OCI-M2 (cell line): ENCODE results near the gene USP1.

Source experiments
- DNase-seq: peaks from one replicate; lab custom pipeline; 2025; ENCODE audit not compliant: unreplicated experiment; lab: John Stamatoyannopoulos, UW

Gene USP1, protein sequence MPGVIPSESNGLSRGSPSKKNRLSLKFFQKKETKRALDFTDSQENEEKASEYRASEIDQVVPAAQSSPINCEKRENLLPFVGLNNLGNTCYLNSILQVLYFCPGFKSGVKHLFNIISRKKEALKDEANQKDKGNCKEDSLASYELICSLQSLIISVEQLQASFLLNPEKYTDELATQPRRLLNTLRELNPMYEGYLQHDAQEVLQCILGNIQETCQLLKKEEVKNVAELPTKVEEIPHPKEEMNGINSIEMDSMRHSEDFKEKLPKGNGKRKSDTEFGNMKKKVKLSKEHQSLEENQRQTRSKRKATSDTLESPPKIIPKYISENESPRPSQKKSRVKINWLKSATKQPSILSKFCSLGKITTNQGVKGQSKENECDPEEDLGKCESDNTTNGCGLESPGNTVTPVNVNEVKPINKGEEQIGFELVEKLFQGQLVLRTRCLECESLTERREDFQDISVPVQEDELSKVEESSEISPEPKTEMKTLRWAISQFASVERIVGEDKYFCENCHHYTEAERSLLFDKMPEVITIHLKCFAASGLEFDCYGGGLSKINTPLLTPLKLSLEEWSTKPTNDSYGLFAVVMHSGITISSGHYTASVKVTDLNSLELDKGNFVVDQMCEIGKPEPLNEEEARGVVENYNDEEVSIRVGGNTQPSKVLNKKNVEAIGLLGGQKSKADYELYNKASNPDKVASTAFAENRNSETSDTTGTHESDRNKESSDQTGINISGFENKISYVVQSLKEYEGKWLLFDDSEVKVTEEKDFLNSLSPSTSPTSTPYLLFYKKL

DNA sequence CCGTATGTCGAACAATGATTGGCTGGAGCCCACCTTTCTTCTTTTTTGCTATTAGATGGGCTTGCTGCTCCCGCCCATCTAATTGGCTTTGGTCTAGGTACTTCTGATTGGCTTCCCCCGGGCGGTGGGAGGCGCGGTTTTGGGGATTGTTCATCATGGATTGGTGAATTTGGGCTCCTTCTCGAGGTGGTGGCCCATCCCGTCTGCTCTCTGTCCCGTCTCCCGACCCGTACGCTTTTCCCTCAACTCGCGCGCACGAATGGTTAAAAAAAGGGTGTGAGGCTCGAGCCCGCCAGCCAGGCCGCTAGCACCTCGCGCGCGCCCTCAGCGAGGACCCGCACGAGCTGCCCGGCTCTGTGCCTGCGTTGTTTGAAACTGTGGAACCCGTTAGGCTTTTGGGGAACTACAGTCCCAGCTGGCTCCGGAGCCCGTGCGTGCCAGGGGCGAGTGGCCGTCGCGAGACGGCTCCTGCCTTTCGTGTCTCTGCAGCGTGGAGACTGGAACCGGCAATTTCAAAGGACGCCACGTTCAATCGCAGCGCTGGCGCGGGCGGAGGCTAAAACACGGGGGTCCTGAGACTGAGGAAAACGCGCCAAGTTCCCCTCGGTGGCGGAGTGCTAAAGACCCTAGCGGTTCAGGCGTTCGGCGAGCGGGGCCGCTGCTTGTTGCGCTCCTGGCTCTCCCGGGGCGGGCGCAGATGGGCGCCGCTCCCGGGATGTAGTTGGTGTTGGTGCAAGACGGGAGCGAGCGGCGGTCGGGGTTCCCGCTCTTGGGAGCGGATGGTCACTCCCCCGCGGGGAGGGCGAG, at the start of gene USP1:
Gene USP1 (plus strand): TSS at position 584 of the 807 bp plus-strand sequence. CDS start 2,819 bp downstream, outside the sequence.
- peak; percentile 87 for DNase-seq

DNA sequence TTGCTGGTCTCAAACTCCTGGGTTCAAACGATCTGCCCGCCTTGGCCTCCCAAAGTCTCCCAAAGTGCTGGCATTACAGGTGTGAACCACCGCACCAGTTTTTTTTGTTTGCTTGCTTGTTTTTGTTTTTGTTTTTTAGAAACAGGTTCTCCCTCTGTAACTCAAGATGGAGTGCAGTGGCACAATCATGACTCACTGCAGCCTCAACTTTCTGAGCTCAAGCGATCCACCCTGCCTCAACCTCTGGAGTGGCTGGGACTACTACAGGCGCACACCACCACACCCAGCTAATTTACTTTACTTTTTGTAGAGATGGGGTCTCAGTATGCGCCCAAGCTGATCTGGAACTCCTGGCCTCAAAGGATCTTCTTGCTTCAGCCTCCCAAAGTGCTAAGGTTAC, 47.3 kb upstream of the USP1 start:
- no peak for DNase-seq

DNA sequence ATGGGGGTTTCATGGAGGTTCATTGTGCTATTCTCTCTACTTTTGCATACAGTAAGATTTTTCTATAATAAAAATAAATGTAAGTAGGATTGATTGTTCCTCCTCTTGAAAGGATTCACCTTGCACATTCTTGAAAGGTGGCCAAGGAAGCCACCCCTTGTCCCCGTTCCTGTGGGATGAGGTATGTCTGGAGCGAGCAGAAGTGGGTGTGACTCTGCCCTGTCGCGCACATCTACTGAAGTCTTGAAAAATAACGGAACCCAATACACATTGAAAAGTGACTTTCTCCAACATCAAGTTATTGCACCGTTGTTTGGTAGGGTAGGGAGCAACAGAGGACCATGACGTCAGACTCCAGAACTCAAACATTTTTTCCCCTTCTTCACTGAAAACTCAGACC, 46.8 kb upstream of the USP1 start:
- no peak for DNase-seq

DNA sequence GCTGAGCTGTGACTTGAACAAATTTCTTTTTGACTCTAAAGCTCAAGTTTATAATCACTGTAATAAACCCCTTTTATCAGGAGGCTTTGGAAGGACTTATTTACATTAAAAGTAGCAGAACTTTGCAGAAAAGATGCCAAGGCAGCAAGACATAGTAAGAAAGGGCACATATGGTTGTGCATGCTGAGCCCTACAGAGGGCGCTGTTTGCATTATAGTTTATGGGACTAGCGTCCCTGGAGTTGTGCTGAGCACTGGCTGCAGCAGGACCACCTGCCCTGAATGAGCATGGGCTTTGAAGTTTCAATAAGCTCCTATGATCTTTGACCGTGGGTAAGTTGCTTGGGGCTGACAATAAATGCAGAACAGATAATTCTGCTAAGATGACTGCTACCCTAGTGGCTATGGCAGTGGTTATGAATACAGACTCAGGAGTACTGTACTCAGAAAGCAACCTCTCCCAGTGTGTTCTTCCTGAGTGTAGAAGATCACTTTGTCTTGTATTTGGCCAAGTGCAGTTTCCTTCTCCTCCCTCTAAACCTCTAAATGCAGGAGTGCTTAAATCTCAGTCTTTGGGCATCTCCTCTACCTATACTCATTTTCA, 45.4 kb upstream of the USP1 start:
- no peak for DNase-seq

DNA sequence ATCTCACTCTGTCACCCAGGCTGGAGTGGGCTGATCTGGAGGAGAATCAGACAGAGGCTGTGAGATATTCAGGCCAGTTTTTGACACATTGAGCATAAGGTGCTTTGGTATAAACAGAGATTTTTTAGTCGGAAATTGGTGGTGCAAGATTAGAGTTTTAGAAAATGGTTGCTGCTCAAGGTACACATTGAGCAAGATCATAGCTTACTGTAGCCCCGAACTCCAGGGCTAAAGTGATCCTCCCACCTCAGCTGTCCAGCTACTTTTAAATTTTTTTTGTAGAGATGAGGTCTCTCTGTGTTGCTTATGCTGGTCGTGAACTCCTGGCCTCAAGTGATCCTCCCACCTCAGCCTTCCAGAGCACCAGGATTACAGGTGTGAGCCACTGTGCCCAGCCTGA, 43.9 kb upstream of the USP1 start:
- DNase-seq: no peak

DNA sequence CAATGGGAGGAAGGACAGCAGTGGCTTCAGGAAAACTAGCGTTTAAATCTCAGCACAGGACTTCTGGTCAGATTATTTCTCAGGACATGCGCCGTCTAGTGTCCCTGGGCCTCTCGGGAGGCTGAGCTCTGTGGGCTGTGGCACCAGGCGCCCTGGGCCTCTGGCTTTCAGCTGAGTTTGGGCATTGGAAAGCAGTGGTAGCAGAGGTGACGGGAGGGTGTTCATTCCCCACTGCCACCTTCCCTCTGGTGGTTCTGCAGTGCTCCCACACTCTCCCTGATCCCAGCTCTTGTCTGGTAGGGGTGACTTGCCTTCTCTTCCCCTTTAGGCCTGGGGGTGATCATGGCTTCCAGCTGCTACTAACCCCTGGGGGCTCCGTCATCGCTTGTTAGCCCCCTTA, 42.2 kb upstream of the USP1 start:
- DNase-seq: no peak

DNA sequence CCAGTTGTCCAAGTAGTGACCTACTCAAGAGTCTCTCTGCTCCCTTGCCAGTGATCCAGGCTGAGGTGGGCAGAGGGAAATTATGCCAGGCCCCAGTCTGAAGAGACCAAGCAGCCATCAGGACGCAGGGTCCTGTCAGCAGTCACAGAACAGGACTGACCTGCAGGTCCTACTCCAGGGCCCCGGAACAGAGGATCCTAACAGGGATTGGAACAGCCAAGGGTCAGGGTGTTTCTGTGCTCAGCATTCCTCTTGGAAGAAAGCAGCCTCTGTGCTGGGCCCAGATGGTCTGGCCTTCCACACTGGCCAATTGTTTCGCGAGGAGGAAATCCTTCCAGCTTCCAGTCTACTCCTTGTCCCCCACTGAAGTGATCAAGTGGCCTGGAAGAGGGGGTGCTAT, 41.6 kb upstream of the USP1 start:
- no peak for DNase-seq

DNA sequence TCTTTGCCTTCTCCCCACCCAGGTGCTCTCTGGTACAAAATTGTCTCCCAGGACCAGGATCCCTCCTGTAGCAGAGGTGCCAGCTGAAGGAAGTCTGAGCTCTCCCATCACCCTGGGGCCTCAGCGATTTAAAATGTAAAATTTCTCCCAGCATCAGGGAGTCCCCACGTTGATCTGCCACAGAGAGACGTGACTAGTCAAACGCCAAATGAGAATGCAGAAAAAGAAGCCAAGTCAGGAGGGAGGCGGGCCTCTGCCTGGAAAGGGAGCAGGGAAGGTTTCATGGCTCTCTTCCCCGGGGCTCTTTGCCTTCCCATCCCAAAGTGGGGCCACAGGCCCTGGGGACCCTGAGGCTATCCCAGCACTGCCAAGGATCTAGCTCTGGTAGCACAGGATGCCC, 40.0 kb upstream of the USP1 start:
- no peak for DNase-seq

DNA sequence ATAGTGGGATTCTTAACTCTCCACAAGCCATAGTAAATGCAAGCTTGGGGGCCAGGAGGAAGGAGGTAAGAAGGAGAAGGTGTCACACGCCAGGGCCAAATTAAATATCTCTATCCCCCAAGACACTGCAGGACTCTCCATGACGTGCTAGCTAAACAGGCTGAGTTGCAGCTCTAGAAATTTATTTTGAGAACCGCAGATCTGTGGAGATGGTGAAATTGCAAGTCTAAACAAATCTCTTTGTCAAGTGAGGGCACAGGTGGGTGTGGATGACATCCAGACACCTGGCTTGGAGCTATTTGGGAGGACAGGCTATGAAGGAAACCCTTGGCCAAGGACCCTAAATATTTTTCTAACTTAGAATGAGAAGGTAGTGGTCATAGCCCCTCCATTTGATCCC, 39.5 kb upstream of the USP1 start:
- no peak for DNase-seq

DNA sequence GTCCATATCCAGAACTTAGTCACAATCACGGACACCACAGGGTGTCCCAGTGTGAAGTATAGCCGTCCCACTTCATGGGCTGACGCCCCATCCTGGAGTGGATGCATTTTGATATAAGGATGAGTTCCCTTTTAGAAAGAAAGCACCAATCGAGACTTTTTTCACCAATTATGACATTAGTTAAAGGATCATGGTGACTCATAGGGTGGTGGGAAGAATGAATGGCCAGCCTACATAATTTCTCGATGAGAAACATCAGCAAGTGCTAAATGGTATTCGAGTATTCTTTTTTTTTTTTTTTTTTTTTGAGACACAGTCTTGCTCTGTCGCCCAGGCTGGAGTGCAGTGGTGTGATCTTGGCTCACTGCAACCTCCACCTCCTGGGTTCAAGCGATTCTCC, 38.5 kb upstream of the USP1 start:
- DNase-seq: no peak

DNA sequence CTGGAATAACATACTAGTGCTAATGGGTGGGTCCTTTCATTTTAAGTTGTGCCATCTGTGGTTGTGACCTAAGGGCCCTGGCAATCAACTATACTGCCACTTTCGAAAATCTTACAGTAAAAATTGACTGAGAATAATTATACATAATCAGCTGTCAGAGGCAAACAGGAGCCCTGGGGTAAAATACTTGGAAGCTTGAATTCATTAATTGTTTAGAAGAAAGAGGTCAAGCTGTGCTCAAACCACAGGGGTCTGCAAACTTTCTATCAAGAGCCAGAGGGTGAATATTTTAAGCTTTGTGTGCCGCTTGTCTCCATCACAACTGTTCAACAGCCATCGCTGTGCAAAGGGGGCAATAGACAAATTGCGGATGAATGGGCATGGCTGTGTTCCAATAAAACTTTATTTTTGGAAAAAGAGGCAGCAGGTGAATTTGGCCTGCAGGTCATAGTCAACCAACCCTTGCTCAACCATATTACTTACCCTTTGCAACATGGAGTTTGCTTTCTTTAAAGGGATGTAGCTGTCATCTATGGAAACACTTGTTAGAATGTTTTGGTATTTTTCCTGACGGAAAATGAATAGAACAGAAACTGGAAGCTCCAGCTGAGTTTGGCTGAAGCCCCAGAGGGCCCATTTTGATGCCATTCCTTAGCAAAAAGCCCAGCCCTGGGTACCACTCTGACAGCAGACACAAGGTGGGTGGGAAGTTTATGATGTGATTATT, 35.7 kb upstream of the USP1 start:
- DNase-seq: no peak

DNA sequence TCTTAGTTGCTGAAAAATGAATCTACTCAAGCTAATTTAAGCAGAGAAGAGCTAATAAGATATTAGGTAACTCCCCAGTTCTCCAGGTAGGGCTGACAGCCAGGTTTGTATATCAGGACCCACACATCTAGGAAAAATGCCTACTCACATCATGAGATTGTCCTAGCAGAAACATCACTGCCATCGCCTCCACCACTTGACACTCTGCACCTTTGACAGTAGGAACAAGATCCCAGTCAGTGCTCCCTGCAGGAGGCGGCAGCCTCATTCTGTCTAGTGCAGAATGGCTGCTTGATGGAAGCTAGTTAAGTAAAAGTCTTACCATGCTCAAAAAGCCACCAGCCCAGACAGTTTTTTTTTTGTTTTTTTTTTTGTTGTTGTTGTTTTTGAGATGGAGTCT, 31.6 kb upstream of the USP1 start:
- no peak for DNase-seq

DNA sequence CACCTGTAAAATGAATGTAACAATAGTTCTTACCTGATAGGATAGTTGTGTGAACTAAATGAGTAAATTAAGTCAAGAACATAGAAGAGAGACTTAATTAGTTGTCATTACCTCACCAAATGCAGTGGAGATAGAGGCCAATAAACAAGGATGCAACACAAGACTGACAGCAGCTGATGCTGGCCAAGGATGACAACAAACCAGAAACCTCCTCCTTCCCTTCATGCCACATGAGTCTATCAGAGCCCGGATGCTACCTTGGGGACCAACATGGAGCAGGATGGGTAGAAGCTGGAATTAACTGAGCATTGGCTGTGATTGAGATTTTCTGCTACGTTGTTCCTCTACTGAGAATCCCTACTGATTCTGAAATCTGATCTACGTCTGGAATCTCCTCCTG, 30.3 kb upstream of the USP1 start:
- no peak for DNase-seq

DNA sequence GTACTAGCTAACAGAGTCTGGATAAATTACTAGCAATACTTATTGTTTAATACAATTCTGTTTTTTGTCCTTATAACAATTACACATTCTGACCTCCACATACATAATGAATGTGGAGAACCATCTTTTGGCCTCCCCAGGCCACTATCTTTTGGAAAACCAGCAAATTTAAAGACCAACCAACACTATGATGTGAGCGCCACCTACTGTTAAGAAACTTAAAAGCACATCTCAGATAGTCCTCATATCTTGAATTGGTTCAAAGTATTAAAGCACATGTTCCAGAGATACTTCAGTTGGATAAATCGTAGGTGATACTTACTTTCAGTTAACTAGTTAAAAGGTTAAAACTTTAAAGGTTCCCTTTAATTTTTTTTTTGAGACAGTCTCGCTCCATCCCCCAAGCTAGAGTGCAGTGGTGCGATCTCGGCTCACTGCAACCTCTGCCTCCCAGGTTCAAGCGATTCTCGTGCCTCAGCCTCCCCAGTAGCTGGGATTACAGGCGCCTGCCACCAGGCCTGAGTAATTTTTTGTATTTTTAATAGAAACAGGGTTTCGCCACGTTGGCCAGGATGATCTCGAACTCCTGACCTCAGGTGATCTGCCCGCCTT, 29.3 kb upstream of the USP1 start:
- peak; percentile 7 for DNase-seq

DNA sequence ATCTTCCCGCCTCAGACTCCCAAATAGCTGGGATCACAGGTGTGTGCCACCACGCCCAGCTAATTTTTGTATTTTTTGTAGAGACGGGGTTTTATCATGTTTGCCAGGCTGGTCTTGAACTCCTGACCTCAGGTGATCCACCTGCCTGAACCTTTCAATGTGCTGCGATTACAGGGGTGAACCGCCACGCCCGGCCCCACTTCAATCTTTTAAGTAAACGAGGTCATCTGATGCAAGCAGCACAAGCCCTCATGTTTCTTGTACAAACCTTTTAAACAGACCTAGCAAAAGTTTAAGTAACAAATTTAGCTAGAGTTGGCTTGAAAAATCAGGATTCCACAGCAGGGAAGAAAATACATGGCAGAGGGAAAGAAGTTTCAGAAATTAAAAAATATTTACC, 21.2 kb upstream of the USP1 start:
- DNase-seq: no peak

DNA sequence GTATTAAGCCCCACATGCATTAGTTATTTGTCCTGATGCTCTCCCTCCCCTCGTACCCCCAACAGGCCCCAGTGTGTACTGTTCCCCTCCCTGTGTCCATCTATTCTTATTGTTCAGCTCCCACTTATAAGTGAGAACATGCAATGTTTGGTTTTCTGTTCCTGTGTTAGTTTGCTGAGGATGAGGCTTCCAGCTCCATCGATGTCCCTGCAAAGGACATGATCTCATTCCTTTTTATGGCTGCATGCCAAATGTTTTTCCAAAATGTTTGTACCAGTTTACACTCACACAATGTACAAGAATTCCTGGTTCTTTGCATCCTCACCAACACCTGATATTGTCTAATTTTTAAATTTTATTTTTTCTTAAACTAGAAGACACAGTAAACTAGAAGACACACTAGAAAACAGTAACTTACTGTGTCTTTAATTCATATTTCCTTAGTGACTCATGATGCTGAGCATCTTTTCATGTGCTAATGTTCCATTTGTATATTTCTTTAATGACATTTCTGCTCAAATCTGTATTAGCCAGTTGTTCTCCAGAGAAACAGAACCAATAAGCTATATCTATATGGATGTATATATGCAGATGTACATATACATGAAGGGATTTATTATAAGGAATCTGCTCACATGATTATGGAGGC, 19.4 kb upstream of the USP1 start:
- no peak for DNase-seq

DNA sequence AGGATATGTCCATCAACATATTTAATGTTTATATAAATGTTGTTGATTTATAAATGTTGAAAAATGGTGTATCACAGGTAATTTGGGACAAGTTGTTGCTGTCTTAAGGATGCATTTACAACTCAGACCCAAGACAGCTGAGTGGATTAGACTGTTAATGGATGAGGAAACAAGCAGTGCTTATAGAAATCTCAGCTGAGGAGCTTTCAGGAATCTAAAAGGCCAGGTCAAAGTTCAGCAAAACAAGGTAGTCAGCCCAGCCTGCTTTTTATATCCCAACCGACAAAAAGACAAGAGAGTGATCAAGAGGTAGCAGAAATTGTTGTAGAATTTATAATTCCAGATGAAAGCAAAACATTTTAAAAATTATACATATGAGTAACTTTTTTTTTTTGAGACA, 16.6 kb upstream of the USP1 start:
- no peak for DNase-seq

DNA sequence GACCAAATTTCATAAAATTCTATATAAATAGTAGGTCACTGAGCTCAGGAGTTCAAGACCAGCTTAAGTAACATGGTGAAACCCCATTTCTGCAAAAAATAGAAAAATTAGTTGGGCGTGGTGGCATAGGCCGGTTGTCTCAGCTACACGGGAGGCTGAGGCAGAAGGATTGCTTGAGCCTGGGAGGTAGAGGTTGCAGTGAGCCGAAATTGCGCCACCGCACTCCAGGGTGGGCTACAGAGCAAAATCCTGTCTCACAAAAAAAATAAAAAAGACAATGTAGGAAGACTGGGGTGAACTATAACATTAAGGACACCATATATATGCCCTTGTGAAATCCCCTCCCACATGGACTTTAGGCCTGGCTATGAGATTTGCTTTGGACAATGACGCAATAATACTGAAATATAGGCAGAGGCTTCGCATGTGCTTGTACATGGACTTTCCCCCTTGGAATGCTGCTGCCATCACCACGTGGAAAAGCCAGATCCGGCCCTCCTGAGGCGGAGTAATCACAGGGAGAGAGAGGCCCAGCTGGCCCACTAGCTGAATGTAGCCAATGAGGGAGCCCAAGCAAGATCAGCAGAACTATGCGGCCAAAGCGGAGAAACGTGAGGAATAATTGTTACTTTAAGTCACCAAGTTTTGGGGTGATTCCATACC, 13.1 kb upstream of the USP1 start:
- DNase-seq: no peak

DNA sequence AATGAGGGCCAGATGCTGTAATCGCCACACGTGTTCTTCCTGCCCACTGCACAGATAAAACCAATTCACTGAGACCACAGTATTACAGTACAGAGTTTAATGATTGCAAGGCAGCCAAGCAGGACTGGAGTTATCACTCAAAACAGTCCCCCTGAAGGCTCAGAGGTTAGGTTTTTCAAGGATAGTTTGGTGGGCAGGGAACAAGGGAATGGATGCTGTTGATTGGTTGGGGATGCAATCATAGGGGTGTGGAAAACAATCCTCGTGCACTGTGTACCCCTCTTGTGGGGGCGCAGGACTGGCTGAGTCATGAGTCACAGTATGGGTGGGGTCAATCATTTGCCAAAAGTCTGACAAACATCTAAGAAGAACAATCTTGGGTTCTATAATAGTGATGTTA, 12.4 kb upstream of the USP1 start:
- DNase-seq: no peak
